ENCODE data around the gene PRKX.
"Not testable (repeated sequence)": the region's sequence is repeated elsewhere in the genome, so short reads cannot be mapped to it uniquely, and the experiment has no call there.

The PRKX gene

DNA sequence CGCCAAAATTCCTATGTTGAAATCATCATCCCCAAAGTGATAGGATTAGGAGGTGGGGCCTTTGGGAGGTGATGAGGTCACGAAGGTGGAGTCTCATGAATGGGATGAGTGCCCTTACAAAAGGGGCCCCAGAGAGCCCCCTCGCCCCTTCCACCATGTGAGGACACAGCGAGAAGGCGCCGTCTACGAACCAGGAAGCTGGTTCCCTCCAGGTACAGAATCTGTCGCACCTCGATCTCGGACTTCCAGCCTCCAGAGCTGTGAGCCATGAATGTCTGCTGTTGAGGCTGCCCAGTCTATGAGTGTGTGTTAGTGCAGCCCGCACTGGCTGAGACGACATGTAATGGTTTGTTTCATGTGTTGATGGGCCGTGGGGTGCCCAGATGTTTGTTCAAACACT is 60.3 kb downstream of the PRKX start:
- DNase-seq (ENCODE audit: low read depth in 2 of 2), result no peak

DNA sequence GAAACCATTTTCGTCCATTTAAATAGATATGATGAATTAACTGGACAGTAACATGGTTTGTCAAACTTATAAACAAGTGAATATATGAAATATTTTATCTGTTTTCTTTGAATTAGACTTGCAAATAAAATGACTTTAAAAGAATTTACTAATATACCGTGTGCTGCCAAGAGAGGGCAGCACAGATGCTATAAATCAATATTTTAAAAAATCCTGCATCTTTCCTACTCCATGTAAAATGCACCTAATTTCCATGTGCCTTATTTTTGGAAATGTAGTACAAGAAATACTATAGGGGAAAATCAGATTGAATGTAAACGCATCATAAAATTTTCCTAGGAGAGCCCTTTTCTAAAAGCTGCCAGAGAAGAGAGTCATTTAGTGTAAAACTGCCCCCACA is 62.2 kb downstream of the PRKX start:
- DNase-seq (ENCODE audit: low read depth in 2 of 2), result no peak

DNA sequence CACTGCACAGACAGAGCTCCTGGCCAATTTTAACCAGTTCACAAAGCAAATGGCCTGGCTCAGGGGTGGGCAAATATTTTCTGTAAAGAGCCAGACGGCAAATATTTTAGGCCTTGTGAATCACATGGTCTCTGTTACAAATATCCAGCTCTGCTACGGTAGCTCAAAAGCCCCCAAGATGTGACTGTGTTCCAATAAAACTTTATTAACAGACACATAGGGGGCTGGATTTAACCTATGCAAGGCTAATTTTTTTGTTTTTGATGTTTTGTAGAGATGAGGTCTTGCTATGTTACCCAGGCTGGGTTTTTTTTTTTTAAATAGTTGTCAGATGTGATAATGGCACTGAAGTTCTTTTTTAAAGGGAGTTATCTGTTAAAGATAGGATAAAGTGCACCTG is 65.4 kb downstream of the PRKX start:
- no peak for DNase-seq (ENCODE audit: low read depth in 2 of 2)

DNA sequence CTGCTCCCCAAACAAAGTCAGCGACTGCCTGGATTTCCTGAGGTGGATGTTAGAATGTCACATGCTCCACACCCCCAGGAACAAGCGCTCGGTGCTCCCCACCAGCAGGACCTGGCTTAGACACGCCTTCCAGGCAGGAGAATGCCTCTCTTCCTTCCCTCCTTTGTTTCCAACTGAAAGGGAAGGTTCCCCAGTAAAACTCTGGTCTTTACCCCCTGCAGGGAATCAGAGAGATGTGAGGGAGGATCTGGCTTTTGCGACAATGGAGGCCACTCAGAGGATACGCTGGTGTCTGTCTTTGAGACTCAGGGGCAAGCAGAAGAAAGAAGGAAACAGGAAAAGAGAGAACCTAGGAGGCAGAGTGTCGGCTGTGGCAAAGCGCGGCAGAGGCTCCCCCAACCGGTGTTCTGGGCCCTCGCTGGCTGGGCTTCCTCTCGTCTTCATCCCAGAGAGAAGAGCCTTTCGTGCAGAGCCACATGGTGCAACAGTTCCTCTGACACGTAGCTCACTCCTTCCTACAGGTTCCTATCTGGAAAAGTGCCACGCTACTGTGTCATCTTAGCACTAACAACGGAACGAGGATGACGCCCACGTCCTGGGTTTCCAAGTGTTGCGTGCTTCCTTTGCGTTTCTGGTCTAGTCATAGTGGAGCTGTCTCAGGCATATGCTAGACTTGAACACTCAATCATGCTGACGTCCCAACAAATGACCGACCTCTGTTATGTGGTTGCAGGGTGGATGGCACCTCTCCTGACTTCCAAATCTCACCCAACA is 73.4 kb downstream of the PRKX start:
- not testable (repeated sequence) for DNase-seq (ENCODE audit: low read depth in 2 of 2)

DNA sequence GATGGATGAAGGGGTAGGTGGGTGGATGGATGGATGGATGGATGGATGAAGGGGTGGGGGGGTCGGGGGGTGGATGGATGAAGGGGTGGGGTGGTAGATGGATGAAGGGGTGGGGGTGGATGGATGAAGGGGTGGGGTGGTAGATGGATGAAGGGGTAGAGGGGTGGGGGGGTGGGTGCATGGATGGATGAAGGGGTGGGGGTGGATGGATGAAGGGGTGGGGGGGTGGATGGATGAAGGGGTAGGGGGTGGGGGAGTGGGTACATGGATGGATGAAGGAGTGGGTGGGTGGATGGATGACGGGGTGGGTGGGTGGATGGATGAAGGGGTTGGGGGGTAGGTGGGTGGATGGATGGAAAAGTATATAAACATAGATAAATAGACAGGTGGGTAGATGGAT is 74.2 kb downstream of the PRKX start:
- no peak for DNase-seq (ENCODE audit: low read depth in 2 of 2)

DNA sequence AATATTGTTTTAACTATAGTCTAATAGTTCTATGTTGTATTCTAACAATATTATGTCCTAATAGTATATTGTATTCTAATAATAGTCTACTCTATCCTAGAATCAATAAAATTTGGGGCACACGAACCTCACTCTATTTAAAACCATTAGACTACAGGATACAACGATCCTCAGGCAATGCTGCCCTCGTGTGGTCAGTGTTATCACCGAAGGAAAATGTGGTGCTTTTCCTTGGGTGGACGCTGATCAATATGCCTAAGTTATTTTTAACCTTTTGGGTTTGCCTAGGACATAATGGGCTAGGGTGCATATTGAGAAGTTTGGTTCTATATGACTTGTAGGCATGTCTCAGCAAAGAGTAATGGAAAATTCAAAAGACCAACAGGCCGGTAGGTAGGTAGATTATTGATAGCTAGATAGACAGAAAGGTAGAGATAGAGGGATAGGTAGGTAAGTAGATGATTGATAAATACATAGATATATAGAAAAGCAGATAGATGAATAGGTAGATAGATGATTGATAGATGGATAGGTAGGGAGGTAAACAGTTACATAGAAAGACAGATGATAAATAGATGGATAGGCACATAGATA is 75.1 kb downstream of the PRKX start:
- DNase-seq (ENCODE audit: low read depth in 2 of 2), result no peak

DNA sequence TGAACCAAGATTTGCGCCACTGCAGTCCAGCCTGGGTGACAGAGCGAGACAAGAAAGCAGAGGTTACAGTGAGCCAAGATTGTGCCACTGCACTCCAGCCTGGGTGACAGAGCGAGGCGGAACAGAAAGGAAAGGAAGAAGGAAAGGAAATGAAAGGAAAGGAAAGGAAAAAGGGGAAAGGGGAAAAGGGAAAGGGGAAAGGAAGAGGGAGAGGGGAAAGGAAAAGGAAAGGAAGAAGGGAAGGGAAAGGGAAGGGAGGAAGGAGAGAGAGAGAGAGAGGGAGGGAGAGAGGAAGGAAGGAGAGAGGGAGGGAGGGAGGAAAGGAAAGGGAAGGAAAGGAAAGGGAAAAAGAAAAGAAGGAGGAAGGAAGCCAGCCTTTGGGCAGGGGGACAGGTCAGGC is 76.6 kb downstream of the PRKX start:
- no peak for DNase-seq (ENCODE audit: low read depth in 2 of 2)

DNA sequence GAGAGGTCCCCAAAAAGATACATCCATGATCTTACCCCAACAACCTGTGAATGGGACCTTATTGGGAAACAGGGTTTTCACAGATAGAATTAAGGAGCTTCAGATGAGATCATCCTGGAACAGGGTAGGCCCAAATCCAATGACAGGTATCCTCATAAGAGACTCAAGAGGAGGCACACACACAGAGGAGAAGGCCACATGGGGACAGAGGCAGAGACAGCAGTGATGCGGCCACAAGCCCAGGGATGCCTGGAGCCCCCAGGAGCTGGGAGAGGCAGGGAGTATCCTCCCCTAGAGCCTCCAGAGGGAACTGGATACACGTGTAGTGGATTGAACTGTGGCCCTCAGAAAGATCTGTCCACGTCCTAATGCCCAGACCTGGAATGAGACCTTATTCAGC is 82.3 kb downstream of the PRKX start:
- DNase-seq (ENCODE audit: low read depth in 2 of 2), result no peak

DNA sequence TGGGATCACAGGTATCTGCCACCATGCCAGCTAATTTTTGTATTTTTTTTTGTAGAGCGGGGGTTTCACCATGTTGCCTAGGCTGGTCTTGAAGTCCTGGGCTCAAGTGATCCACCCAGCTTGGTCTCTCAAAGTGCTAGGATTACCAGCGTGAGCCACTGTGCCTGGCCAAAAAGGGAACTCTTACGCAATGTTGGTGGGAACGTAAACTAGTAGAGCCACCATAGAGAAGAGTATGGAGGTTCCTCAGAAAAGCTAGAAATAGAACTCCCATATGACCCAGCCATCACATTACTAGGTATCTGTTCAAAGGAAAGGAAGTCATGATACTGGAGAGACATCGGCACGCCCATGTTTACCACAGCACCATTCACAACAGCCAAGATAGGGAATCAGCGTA is 85.9 kb downstream of the PRKX start:
- DNase-seq (ENCODE audit: low read depth in 2 of 2), result no peak

DNA sequence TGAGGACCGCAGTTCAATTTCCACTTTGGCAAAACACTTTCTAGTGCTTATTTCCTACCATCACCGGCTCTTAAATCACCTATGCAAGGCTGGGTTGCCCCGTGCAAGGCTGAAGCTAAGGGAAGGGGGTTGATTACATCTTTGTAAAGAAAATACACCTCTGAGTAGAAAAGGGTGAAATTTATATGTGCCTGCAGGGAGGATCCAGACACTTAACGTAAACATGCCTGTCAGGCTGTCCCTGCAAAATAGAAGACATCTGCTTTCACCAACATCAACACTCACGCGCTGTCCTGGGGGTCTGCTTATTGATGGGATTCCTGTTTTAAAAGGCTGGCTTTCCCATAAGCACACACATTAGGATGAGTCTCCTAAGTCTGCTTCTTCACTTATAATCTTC is 92.0 kb downstream of the PRKX start:
- no peak for DNase-seq (ENCODE audit: low read depth in 2 of 2)

DNA sequence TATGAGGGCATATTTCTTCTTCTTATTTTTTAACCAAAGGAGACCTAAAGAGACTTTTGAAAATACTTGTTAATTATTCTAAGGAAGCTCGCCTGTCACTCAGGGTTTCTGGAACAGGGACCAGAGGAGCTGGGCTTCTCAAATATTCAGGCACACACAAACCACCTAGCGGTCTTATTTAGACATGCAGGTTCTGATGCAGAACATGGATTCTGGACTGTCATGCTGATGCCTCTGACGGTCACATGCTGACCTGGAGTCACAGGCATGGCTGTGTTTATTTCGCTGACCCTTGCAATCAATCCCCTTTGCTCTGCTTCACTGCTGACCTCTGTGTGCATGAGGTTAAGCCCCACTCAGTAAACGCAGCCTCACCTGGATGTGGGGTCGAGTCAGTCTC is 101.7 kb downstream of the PRKX start:
- not testable (repeated sequence) for DNase-seq (ENCODE audit: low read depth in 2 of 2)

DNA sequence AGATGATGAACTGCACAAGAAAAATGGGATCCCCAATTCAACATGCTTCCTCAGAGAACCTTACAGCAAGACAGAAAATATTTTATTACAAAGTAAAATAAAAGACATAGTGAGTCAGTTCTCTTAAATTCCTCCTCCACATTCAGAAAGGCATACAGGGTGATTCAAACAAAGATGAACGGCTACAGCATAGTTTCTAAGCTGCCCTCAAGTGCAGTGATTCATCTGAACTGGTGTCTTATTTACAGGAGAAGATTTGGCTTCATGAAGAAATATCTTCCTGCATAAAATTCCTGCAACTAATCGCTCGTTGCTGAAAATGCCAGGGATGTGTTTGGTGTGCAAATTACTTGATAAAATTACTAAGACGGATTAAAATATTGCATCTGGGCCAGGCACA is 103.6 kb downstream of the PRKX start:
- no peak for DNase-seq (ENCODE audit: low read depth in 2 of 2)

DNA sequence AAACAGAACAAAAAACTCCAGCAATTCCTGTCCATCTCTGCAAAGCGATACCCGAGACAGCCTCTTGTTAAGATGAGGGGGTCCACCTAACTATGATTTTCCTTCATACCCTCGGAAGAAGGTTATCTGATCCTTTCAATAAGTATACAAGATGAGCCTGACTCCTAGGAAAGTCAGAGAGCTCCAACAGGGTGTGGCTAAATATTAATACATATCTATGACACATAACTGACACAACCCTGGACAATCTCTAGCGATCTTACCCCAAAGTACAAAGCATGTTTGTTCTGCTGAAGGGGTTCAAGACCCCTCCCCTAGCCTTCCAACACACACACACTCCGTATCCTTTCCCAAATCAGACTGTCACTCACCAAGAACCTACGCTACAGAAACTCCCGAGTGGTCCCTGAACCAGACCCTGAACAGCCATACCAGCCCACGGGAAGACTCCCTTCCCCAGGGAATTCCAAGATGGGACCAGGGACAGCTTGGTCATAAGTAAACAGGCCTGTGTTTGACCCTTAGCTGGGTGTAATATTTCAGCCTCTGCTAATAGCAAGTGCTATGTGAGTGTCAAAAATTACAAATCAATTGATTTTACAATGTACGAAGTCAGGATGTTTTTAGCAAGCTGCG is 110.3 kb downstream of the PRKX start:
- DNase-seq (ENCODE audit: low read depth in 2 of 2), result no peak

DNA sequence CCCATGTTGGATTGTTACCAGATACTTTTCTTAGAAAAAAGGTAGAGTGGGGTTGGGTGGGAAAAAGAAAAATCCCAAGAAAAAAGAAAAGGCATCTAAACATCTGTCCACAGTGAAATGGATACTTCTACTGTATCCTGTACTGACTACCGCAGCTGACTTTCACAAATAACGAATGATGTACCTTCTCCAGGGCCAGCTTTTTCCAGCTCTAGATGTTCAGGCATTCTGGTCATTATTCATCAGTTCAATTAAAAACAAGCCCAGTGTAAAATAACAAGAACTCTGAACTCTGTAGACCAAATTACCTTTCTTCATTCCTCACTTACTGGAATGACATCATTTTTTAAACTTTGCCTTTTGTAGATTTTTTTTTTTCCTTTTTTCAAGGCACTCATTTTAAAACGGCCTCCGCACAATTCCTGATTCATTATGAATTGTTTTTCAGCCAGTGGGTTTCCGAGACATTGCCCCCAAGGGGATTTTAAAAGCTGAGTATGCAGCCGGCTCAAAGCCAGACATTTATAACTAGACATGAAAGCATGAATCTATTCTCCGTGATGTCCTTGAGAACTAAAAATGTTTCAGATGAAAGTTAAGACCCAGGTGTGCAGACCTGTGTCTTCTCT is 113.5 kb downstream of the PRKX start:
- no peak for DNase-seq (ENCODE audit: low read depth in 2 of 2)

DNA sequence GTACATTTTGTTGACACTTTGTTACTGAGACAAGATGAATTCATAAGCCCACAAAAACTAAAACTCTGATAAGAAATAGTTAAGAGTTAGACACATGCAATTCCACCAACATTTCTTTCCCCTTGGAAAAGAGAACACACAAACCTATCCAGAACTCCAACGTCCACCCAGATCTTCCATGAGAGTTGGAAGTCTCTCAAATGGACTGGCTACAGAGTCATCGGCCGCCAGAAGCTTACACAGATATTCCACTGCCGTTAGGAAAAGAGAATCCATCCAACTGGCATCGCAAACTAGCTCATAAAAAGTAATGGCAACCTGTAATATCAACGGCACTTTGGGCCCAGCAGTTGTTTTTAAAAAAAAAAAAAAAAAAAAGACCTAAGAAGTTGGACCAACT is 114.7 kb downstream of the PRKX start:
- no peak for DNase-seq (ENCODE audit: low read depth in 2 of 2)

DNA sequence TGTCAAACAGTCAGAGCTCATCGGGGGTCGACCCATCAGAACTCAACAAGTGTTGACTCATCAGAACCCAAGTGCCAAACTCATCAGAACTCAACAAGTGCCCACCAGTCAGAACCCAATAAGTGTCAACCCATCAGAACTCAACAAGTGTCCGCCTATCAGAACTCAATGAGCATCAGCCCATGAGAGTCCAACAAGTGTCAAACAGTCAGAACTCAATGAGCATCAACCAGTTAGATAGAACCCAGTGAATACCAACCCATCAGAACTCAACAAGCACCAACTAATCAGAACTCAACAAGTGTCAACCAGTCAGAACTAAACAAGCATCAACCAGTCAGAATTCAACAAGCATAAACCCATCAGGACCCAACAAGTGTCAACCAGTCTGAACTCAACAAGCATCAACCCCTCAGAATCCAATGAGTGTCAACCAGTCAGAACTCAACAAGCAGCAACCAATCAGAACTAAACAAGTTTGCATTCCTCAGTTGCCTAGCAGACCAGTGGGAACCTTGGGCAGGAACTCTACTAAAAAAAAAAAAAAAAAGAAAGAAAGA is 115.3 kb downstream of the PRKX start:
- DNase-seq (ENCODE audit: low read depth in 2 of 2), result no peak

DNA sequence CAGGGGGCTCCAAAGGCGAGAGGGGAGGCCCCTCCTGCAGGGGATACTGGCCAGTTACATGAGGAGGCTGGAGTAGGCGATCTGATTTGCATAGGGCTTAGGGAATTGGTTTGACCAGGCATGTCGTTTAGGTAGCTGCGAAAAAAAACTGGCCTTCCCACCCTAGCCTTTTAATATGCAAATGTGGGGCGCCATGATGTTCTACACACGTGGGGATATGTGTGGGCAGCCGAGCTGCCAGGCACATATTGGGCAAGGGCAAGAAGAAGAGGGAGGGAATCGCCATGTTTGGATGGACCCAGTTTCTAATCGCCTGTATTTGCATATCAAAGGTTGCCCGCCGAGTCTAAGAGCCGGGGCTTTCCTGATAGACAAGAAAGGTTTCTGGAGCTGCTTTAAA is 121.3 kb downstream of the PRKX start:
- no peak for DNase-seq (ENCODE audit: low read depth in 2 of 2)

DNA sequence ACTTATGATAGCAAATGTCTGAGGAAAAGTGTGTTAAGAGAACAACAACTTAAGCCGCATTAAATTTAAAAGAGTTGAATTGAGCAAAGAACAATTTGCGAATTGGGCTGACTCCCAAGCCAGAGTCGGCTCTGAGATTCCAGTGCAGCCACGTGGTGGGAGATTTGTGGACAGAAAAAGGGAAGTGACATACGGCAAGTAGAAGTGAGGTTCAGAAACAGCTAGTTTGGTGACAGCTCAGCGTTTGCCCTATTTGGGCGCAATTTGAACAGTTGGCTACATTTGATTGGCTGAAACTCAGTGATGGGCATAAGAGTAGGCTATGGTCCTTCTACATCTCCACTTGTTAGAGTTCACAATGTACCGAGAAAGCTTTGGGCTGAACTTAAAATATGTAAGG is 124.0 kb downstream of the PRKX start:
- no peak for DNase-seq (ENCODE audit: low read depth in 2 of 2)

DNA sequence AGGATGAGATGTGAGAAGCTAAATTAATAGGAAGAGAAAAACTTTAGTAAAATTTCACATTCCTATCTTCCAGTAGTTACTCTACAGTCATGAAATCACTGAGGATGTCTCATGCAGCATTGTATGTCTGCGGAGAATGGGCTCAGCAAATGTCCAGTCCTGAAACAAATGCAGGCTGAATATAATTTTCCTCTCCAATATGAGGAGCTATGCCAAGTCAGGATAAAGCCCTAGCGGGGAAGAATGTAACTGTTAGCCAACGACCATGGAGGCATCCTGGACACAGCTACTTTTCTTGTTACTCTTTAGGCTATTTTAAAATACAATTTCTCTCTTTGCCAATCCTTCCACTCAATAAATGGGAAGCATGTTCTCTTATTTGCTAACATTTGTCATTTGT is 127.7 kb downstream of the PRKX start:
- DNase-seq (ENCODE audit: low read depth in 2 of 2), result no peak

DNA sequence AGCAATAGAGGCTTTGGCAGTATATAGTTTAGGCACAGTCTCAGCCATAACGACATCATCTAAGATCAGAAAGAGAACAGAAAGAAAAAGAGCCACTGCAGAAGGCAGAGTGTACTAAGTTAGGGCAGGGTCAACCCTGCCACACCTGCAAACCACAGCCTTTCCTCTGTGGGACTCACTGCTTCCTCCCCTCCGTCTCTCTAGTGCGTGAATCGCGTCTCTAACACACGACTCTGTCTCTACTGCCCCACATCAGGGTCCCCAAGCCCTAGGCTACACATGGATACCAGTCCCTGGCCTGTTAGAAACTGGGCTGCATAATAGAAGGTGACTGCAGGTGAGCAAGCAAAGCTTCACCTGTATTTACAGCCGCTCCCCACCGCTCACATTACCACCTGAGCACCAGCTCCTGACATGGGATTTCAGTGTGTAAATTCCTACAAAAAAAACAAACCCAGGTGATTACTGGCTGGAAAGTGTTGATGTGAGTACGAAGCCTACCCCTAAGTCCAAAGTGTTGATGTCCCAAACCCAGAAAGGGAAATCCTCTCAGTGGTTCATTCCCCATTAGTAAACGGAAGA is 128.9 kb downstream of the PRKX start:
- DNase-seq (ENCODE audit: low read depth in 2 of 2), result no peak

DNA sequence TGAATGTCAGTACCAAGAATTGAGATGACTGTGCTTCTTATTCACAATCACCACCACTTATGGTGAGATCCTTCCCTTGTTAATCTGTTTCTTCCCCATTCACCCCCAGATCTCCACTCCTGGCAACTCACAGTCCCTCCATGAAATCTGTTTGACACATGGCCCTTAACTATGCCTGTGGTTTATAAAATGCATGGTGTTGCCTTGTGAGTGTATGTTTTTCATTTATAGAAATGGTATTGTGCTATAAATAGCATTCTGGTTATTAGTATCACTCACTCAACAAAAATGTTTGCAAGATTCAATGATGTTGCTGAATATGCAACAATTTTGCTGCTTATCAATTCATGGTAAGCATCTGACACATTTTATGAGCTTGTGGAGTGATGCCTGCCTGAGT is 131.0 kb downstream of the PRKX start:
- DNase-seq (ENCODE audit: low read depth in 2 of 2), result no peak

DNA sequence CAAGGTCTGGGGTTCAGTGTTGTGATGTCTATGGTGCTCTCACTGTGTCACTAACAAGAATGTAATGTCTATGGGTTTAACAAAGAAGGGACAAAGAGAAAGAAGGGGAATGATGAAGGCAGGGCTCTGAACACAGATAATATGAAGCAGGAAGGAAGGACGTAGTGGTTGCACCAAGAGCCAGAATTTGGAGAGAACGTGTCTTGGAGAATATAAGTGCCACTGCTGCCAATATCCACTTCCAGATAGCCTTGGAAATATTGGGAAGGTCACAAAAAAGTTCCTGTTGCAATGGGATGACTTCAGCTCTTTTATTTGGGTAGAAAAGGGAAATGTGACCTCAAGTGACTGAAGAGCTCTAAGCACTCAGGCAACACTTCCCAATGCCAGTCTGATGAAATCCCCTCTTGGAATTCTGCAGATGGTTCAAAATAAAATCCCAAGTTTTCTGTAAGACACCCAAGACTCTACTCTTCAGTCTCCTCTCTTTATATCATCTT is 131.8 kb downstream of the PRKX start:
- DNase-seq (ENCODE audit: low read depth in 2 of 2), result no peak
